HFF-Myc (cell line): ENCODE results near the gene GET4.

Experiments used
- DNase-seq: peaks from one replicate; pipeline ENCODE4 v3.0.0-alpha.2; 2011; ENCODE audit warnings: low read depth; ENCODE audit errors: extremely low read depth
- H3K4me3 ChIP-seq: replicated peaks from 2 replicates; pipeline ENCODE4 v1.5.1; 2011; ENCODE audit warnings: low read depth, mild to moderate bottlenecking, control low read depth, low read length
- TF ChIP-seq, protein P1 (sequence below): IDR thresholded peaks from 2 replicates; pipeline ENCODE4 v1.5.1; 2012; ENCODE audit warnings: mild to moderate bottlenecking, low read depth, low read length, control low read depth; ENCODE audit errors: missing control alignments

Gene GET4

DNA sequence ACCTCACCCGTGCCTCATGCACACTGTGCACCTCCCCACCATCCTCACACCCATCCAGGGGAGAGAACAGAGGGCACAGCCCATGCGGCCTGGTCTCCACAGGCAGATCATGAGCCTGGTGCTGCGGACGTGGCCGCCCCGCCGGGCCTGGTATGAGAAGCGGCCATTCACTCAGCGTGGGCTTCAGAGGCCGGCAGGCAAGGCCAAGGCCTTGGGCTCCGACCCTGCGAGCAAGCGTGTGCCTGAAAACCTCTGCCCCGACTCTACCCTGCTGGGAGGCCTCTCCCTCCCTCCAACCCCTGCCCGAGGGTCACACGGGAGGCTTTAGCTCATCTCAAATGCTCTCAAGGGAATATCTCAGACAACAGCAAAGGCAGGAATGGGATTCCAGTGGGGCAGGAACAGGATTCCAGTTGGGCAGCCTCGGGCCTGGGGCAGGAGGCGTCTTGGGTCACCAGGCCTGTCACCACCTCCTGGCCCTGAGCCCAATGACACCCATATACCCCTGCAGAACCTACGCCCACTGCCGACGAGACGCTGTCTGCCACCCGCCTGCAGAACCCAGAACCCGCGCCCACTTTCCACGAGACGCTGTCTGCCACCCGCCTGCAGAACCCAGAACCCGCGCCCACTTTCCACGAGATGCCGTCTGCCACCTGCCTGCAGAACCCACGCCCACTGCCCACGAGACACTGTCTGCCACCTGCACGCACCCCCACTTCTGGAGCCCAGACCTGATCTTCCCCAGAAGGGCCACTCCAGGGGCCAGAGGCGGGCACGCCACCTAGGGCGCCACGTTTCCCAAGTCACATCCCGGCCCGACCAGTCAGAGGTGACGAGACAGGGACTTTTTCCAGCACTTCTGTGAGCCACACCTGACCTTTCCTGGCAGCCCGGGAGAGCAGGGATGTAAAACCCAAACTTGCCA, 39.2 kb downstream of the GET4 start:
- no peak overlapping the region for H3K4me3 ChIP-seq
- TF ChIP-seq, protein P1, sequence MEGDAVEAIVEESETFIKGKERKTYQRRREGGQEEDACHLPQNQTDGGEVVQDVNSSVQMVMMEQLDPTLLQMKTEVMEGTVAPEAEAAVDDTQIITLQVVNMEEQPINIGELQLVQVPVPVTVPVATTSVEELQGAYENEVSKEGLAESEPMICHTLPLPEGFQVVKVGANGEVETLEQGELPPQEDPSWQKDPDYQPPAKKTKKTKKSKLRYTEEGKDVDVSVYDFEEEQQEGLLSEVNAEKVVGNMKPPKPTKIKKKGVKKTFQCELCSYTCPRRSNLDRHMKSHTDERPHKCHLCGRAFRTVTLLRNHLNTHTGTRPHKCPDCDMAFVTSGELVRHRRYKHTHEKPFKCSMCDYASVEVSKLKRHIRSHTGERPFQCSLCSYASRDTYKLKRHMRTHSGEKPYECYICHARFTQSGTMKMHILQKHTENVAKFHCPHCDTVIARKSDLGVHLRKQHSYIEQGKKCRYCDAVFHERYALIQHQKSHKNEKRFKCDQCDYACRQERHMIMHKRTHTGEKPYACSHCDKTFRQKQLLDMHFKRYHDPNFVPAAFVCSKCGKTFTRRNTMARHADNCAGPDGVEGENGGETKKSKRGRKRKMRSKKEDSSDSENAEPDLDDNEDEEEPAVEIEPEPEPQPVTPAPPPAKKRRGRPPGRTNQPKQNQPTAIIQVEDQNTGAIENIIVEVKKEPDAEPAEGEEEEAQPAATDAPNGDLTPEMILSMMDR = no peak
- no peak for DNase-seq

DNA sequence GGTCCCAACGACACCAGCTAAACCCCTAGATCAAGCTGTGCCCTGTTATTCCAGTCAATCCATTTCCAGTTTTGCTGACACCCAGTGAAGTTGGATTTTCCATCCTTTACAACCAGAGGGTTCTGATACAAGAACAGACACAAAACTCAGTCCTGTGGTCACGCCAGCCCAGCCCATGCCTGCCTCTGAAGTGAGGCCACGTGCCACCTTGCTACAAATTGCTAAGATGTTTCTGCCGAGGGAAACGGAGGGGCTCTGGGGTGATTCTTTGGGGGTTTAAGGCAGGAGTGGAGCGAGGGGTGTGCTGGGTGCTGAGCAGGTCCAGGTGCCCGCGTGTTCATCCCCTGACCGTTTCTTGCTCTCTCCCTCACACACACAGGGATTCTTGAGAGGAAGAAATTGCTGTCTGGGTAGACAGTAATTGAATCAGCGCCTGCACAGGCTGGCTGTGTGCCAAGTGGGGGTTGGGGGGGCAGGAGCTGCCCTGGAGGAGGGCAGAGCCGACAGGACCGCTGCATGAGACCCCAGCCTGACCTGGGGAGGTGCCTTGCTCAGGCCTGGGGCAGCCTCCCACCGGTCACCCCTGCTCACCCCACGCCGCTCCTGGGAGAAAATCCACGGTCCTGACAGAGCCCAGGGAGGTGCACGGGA, 40.1 kb downstream of the GET4 start:
- TF ChIP-seq, protein P1 = no peak
- no peak overlapping the region for H3K4me3 ChIP-seq
- no peak for DNase-seq

DNA sequence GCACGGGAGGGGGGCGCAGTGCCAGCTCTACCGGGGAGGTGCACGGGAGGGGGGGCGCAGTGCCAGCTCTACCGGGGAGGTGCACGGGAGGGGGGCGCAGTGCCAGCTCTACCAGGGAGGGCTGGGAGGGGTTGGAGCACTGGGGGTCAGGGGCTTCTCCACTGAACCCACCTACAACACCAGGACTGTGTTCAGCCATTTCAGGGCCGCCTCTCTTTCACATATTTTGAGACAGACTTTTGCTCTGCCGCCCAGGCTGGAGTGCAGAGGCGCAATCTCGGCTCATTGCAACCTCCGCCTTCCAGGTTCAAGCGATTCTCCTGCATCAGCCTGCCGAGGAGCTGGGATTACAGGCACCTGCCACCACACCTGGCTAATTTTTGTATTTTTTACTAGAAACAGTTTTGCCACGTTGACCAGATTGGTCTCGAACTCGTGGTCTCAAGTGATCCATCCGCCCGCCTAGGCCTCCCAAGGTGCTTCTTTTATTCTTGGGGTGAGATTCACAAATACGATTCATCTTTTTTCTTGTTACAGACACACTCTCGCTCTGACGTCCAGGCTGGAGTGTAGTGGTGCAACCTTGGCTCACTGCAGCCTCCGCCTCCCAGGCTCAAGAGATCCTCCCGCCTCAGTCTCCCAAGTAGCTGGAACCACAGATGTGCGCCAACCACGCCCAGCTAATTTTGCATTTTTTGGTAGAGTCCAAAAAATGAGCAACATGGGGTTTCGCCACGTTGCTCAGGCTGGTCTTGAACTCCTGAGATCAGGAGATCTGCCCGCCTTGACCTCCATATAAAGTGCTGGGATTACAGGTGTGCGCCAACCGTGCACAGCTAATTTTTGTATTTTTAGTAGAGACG, 41.1 kb downstream of the GET4 start:
- H3K4me3 ChIP-seq = no peak overlapping the region
- DNase-seq = no peak
- TF ChIP-seq, protein P1 = no peak

GRCh38 chr7:918118-918425, 41.7 kb downstream of the GET4 start:
- TF ChIP-seq, protein P1 = no peak
- DNase-seq = no peak
- no peak overlapping the region for H3K4me3 ChIP-seq

GRCh38 chr7:918441-919113, 42.2 kb downstream of the GET4 start:
- no peak for DNase-seq
- TF ChIP-seq, protein P1 = no peak
- no peak overlapping the region for H3K4me3 ChIP-seq

GRCh38 chr7:919114-919442, 42.7 kb downstream of the GET4 start:
- TF ChIP-seq, protein P1 = no peak
- no peak overlapping the region for H3K4me3 ChIP-seq
- DNase-seq = no peak
